Stimulated activated CD8-positive, alpha-beta memory T cell treated with anti-CD3 and anti-CD28 coated beads, Interleukin-7, amount 100 ng/mL, for 24 hours (primary cell): ENCODE results near the gene GBP2.

Source experiments
- DNase-seq: peaks from one replicate; pipeline ENCODE4 v3.0.0-alpha.2; 2020; ENCODE audit warnings: low read depth

The GBP2 gene

DNA sequence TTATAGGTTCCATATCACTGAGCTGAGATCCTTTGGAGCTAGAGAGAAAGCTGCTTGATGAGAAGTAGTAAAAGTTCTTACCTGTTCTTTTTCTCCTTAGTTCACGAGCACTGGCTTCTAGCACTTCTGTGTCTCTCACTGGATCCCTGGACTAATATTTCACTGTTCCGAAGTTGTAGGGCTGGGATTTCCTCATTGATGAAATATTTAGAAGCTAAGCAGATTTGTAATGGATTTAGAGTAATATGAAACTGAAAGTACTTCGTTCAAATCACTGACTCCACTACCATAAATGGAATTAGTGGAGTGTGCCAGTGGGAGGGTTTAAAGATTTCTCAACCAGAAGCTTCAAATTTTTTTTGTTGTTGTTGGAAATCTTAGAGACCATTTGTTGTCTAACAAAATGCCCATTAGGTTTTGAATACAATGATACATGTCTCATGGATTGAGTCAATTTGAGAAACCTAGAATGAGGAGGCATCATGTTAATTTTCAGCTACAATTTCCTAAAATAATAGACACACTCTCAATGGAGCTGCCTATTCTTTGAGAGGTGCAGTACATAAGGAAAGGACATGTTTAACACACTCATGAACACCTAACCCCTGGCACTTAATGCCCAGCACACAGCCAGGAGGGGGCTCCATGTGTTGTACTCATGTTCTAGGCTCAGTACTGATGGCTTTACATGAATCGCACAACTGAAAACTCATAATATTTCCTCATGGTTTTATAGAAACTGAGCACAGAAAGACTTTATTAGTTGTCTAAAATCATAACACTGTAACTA lies 60.6 kb downstream of the GBP2 start, which contains the start of gene GBP1:
GBP1 (minus strand) TSS at position 130 of the 790 bp plus-strand sequence. CDS start 1,974 bp downstream, outside the sequence.
- DNase-seq = no peak

DNA sequence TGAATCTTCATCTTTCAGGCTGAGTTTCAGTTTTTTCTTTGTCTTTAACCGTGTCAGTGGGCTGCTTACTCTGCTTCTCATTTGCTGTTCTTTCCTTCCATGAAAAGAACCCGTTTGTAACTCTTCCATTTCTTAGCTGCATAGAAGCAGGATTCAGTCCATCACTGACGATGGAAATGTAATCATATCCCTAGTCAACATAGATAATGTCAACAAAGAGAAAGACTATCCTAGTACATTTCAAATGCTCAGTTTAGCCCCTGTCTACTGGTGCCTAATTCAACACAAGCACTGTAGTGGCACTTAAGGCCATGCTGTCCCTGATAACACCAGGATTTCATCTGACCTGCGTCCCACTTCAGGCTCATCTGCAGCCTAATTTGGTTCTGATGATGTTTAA lies 61.3 kb downstream of the GBP2 start:
- no peak for DNase-seq

DNA sequence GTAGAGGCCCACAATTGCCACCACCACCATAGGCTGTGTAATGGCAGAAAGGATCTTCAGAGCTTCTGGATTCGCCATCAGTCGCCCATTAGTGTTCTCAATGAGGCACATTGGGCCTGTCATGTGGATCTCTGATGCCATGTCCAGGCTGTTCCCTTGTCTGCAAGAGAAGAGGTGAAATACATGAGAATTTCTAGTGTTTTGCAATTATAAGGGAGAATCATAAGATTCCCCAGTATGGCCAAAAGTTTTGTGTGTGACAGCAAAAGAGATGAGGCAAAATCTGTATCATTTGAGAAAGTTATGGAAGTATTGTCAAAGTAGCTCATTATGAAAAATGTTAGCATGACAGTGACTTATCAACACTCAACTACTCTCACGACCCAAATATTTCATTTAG lies 62.8 kb downstream of the GBP2 start:
- DNase-seq = no peak

DNA sequence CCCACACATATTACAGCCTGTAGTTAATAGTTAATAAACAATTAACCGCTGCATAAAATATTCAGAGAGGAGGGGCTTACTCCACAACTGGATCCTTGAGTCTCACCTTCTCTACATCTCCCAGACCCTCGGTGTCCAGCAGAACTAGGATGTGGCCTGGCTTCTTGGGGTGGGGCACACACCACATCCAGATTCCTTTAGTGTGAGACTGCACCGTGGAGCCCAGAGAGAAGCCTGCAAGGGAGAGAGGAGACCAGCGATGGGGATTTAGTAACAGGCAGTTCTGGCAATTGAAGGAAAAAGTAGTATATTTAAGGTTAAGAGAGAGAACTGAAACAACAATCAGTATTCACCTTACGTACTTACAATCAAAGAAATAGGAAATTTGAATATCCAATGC lies 65.8 kb downstream of the GBP2 start:
- DNase-seq = no peak
